ENCODE results near the gene PTGES2.

PTGES2 gene

GRCh38 chr9:128153947-128154695 is 26.6 kb upstream of the PTGES2 start:
- DNase-seq (ENCODE audit: insufficient read length, low spot score), result no peak
- FAIRE-seq, result no peak

GRCh38 chr9:128153060-128153946 is 25.8 kb upstream of the PTGES2 start:
- no peak for DNase-seq (ENCODE audit: insufficient read length, low spot score)
- FAIRE-seq, result no peak

GRCh38 chr9:128152133-128153059 is 24.9 kb upstream of the PTGES2 start:
- FAIRE-seq (no peak), DNase-seq (ENCODE audit: insufficient read length, low spot score) (no peak)

- FAIRE-seq, result no peak
- DNase-seq (ENCODE audit: insufficient read length, low spot score), result no peak
Measured at GRCh38 chr9:128151309-128152132, 24.0 kb upstream of the PTGES2 start.

GRCh38 chr9:128150594-128151308 is 23.2 kb upstream of the PTGES2 start:
- DNase-seq (ENCODE audit: insufficient read length, low spot score) (no peak), FAIRE-seq (no peak)

- FAIRE-seq, result no peak
- DNase-seq (ENCODE audit: insufficient read length, low spot score), result no peak
Measured at GRCh38 chr9:128149951-128150593, 22.5 kb upstream of the PTGES2 start.

GRCh38 chr9:128149001-128149701 is 21.6 kb upstream of the PTGES2 start, which contains the start of gene LCN2:
LCN2 (plus strand) TSS chr9:128149453; CDS start chr9:128149526, 73 bp downstream.
- FAIRE-seq (no peak), DNase-seq (ENCODE audit: insufficient read length, low spot score) (peak; percentile 6)

- DNase-seq (ENCODE audit: insufficient read length, low spot score) (no peak), FAIRE-seq (no peak)
Measured at GRCh38 chr9:128148509-128149000, 21.0 kb upstream of the PTGES2 start.

GRCh38 chr9:128146591-128147120 is 19.1 kb upstream of the PTGES2 start:
- FAIRE-seq, result no peak

GRCh38 chr9:128145951-128146351 is 18.4 kb upstream of the PTGES2 start:
- DNase-seq (ENCODE audit: insufficient read length, low spot score) (no peak), FAIRE-seq (no peak)

More at GRCh38 chr9:128146591-128147120, 19.1 kb upstream of the PTGES2 start:
- DNase-seq (ENCODE audit: insufficient read length, low spot score), result no peak

- DNase-seq (ENCODE audit: insufficient read length, low spot score) (no peak), FAIRE-seq (no peak)
Measured at GRCh38 chr9:128145536-128145935, 18.0 kb upstream of the PTGES2 start.

GRCh38 chr9:128144239-128145181 is 17.0 kb upstream of the PTGES2 start:
- FAIRE-seq (no peak), DNase-seq (ENCODE audit: insufficient read length, low spot score) (no peak)

GRCh38 chr9:128143525-128144238 is 16.2 kb upstream of the PTGES2 start:
- DNase-seq (ENCODE audit: insufficient read length, low spot score) (no peak), FAIRE-seq (no peak)

GRCh38 chr9:128142596-128142995 is 15.1 kb upstream of the PTGES2 start:
- no peak for DNase-seq (ENCODE audit: insufficient read length, low spot score)
- no peak for FAIRE-seq

GRCh38 chr9:128142061-128142460 is 14.5 kb upstream of the PTGES2 start:
- no peak for FAIRE-seq
- DNase-seq (ENCODE audit: insufficient read length, low spot score), result no peak

- DNase-seq (ENCODE audit: insufficient read length, low spot score) (no peak), FAIRE-seq (no peak)
Measured at GRCh38 chr9:128141604-128142003, 14.1 kb upstream of the PTGES2 start.
